K562 (cell line): ENCODE results near the gene NOS1. TPM values are rescaled to one million over a fixed set of nuclear protein-coding genes. Genes with fewer than 3 reads are reported as not detected.

ENCODE experiments used
- ATAC-seq: fragments of 200-7000 bp; cut with Tn5 transposase; 3 replicates; pipeline ENCODE4 v1.9.1; 2020; ENCODE audit warnings: moderate library complexity
- BruUV-seq: library from RNA; stranded (reverse); fragments of 400-500 nt; replicated peaks from 2 replicates; lab custom pipeline; 2021; lab: Mats Ljungman, UMichigan
- CTCF ChIA-PET: fragments of 300-600 bp; formaldehyde crosslinking; extraction: SDS; loops from one replicate; lab custom pipeline; 2021; ENCODE audit warnings: low intra/inter-chr PET ratio; lab: Yijun Ruan, JAX
- POLR2A ChIA-PET: fragments of 300-600, 350-650 bp; sonication (Branson Sonifier 250); formaldehyde crosslinking; extraction: SDS; loops from one replicate; lab custom pipeline; 2021; ENCODE audit warnings: antibody characterized with exemption, inconsistent platforms; lab: Yijun Ruan, JAX
- DNase-seq, 4 experiments: peaks; one replicate each; pipeline versions ENCODE4 v3.0.0 to v3.0.0-alpha.2; 2011 to 2018; ENCODE audit warnings: low spot score in 3 of 4, mixed read lengths in 3 of 4; ENCODE audit errors: extremely low read depth in 1 of 4
- FAIRE-seq: peaks from 2 replicates; lab custom pipeline; 2011; peaks lifted over from hg19 to GRCh38; lab: Jason Lieb, UNC
- H2AFZ ChIP-seq: 2 replicates; pipeline ENCODE4 v1.6.0; 2011; ENCODE audit warnings: low read depth, low read length, control low read depth, inconsistent platforms
- H3K27ac ChIP-seq: fragments of 200-600 bp; 3 replicates; pipeline ENCODE4 v1.8.0; 2011; ENCODE audit warnings: low read depth, mild to moderate bottlenecking, control low read depth, inconsistent platforms, low read length, moderate library complexity, mixed read lengths; ENCODE audit errors: extremely low read depth
- H3K27me3 ChIP-seq, 2 experiments: fragments of 300-600 bp in 1 of 2; 2 replicates in 1 of 2; 3 replicates in 1 of 2; pipeline versions ENCODE4 v1.6.0 to v1.8.0; 2011; ENCODE audit warnings: inconsistent platforms in 2 of 2, low read length in 2 of 2, mild to moderate bottlenecking in 1 of 2, mixed read lengths in 1 of 2, moderate library complexity in 1 of 2; ENCODE audit not compliant: control insufficient read depth in 2 of 2, insufficient read depth in 2 of 2
- H3K36me3 ChIP-seq: fragments of 300-600 bp; 3 replicates; pipeline ENCODE4 v1.8.0; 2011; ENCODE audit warnings: mild to moderate bottlenecking, low read length, inconsistent platforms; ENCODE audit not compliant: control insufficient read depth, insufficient read depth
- H3K4me1 ChIP-seq, 2 experiments: fragments of 200-600 bp in 1 of 2; replicated peaks in 1 of 2; 2 replicates in 1 of 2; 3 replicates in 1 of 2; pipeline versions ENCODE4 v1.5.1 to v1.8.0; 2011; ENCODE audit warnings: inconsistent platforms in 2 of 2, low read length in 2 of 2, mild to moderate bottlenecking in 1 of 2, mixed read lengths in 1 of 2, moderate library complexity in 1 of 2; ENCODE audit not compliant: control insufficient read depth in 2 of 2, insufficient read depth in 2 of 2
- H3K4me2 ChIP-seq: 2 replicates; pipeline ENCODE4 v1.6.1; 2011; ENCODE audit warnings: low read length, control low read depth, inconsistent platforms, mixed read lengths; ENCODE audit not compliant: insufficient read depth
- H3K4me3 ChIP-seq: fragments of 200-600 bp; sonication (generic), shearing (Covaris generic); 2 replicates; pipeline ENCODE4 v1.5.1; 2016; ENCODE audit warnings: control low read depth, inconsistent platforms
- H3K79me2 ChIP-seq: fragments of 200-600 bp; 3 replicates; pipeline ENCODE4 v1.8.0; 2011; ENCODE audit warnings: low read length, inconsistent platforms; ENCODE audit not compliant: control insufficient read depth, insufficient read depth
- H3K9ac ChIP-seq, 2 experiments: 2 replicates each; pipeline versions ENCODE4 v1.6.0 to v1.6.1; 2011; ENCODE audit warnings: low read depth in 2 of 2, low read length in 2 of 2, control low read depth in 1 of 2, inconsistent platforms in 1 of 2, mild to moderate bottlenecking in 1 of 2, mixed read lengths in 1 of 2; ENCODE audit not compliant: insufficient read depth in 1 of 2
- H3K9me1 ChIP-seq: one replicate; pipeline ENCODE4 v1.6.0; 2011; ENCODE audit warnings: inconsistent platforms, mild to moderate bottlenecking, low read length, moderate library complexity; ENCODE audit not compliant: control insufficient read depth, insufficient read depth
- H3K9me3 ChIP-seq: replicated peaks from 2 replicates; pipeline ENCODE4 v1.5.1; 2011; ENCODE audit warnings: low read depth, low read length, inconsistent platforms; ENCODE audit not compliant: control insufficient read depth, insufficient read depth
- H4K20me1 ChIP-seq: replicated peaks from 2 replicates; pipeline ENCODE4 v1.6.1; 2011; ENCODE audit warnings: low read length, inconsistent platforms, mixed read lengths; ENCODE audit not compliant: control insufficient read depth, insufficient read depth
- ADNP ChIP-seq: fragments of 200-800 bp; sonication (Bioruptor generic); IDR thresholded peaks from 2 replicates; pipeline ENCODE4 v1.6.1; 2016; ENCODE audit warnings: missing genetic modification characterization, missing compliant biosample characterization
- BRD9 ChIP-seq: fragments of 450-650 bp; IDR thresholded peaks from 2 replicates; pipeline ENCODE4 v1.6.1; 2018; ENCODE audit warnings: low read depth; ENCODE audit not compliant: partially characterized antibody
- HCFC1 ChIP-seq: IDR thresholded peaks from 2 replicates; pipeline ENCODE4 v1.6.1; 2012; ENCODE audit warnings: low read depth, low read length, improper control_type of control experiment
- MCM3 ChIP-seq: fragments of 450-650 bp; IDR thresholded peaks from 2 replicates; pipeline ENCODE4 v1.6.1; 2016
- MTA2 ChIP-seq: fragments of 450-650 bp; IDR thresholded peaks from 2 replicates; pipeline ENCODE4 v1.6.1; 2016; ENCODE audit warnings: low read depth
- NFE2 ChIP-seq: IDR thresholded peaks from 2 replicates; pipeline ENCODE4 v1.6.1; 2014; ENCODE audit warnings: antibody characterized with exemption, low read depth
- NFIC ChIP-seq: fragments of 450-650 bp; IDR thresholded peaks from 2 replicates; pipeline ENCODE4 v1.6.1; 2017; ENCODE audit warnings: mild to moderate bottlenecking, inconsistent platforms
- SMARCA5 ChIP-seq: fragments of 450-650 bp; IDR thresholded peaks from 2 replicates; pipeline ENCODE4 v1.6.1; 2016
- STAG1 ChIP-seq: sonication (generic); formaldehyde crosslinking; IDR thresholded peaks from 2 replicates; pipeline ENCODE4 v1.5.0; 2020; ENCODE audit warnings: missing genetic modification reagents, borderline replicate concordance
- TAF15 ChIP-seq: fragments of 200-400 bp; formaldehyde crosslinking; IDR thresholded peaks from 2 replicates; pipeline ENCODE4 v1.6.1; 2017; ENCODE audit warnings: mild to moderate bottlenecking, low read depth, low read length, moderate library complexity
- TCF3 ChIP-seq: sonication (generic); formaldehyde crosslinking; IDR thresholded peaks from 2 replicates; pipeline ENCODE4 v1.4.0; 2020; ENCODE audit warnings: mild to moderate bottlenecking, missing genetic modification reagents
- YBX1 ChIP-seq: fragments of 450-650 bp; IDR thresholded peaks from 2 replicates; pipeline ENCODE4 v1.7.1; 2016; ENCODE audit warnings: mild to moderate bottlenecking
- ZNF165 ChIP-seq: fragments of 250-450 bp; sonication (Bioruptor Pico); IDR thresholded peaks from 2 replicates; pipeline ENCODE4 v1.4.0; 2020; ENCODE audit warnings: borderline replicate concordance
- ZNF551 ChIP-seq: fragments of 250-450 bp; sonication (Bioruptor Pico); IDR thresholded peaks from 2 replicates; pipeline ENCODE4 v1.5.0; 2021; ENCODE audit warnings: mild to moderate bottlenecking, moderate library complexity
- ZNF668 ChIP-seq: fragments of 250-450 bp; sonication (Bioruptor Pico); IDR thresholded peaks from 2 replicates; pipeline ENCODE4 v1.8.0; 2022; ENCODE audit warnings: mild to moderate bottlenecking, inconsistent platforms
- ZNF699 ChIP-seq: fragments of 250-450 bp; sonication (Bioruptor Pico); IDR thresholded peaks from 2 replicates; pipeline ENCODE4 v1.8.0; 2021; ENCODE audit warnings: mild to moderate bottlenecking, moderate library complexity; ENCODE audit not compliant: insufficient replicate concordance
- WGBS: fragments of 100-300 bp; shearing (Covaris generic); methylation state at CpG from one replicate; pipeline ENCODE4 v1.1.6; 2016; ENCODE audit warnings: low coverage, mixed read lengths; ENCODE audit not compliant: insufficient coverage; ENCODE audit errors: missing lambda C conversion rate; 5-methylcytosine and 5-hydroxymethylcytosine counted together
- in situ Hi-C: fragments of 300-500 bp; cut with MboI; formaldehyde crosslinking; loops from 4 replicates; pipeline ENCODE4 v1.15.0; 2018; ENCODE audit warnings: inconsistent platforms, mixed read lengths
- intact Hi-C: fragments of 100-400 bp; cut with micrococcal nuclease; formaldehyde crosslinking; loops from 2 replicates; pipeline ENCODE4 v1.14.2; 2022
- polyA plus RNA-seq, 8 experiments: library from polyadenylated mRNA; depleted of rRNA in 4 of 8; stranded (reverse) in 5 of 8; unstranded in 3 of 8; fragments of >200 nt; fragmentation: Nextera tagmentation in 2 of 8; fragmentation: Illumina TruSeq in 1 of 8; extraction: Ambion mirVana in 2 of 8; extraction: Trizol in 1 of 8; gene quantifications; 2 replicates each; pipeline versions ENCODE4 v1.2.1 to v1.2.3, GENCODE V29; 2011 to 2014; ENCODE audit warnings: inconsistent platforms in 1 of 8, missing spikeins in 1 of 8
- total RNA-seq, 7 experiments: library from RNA; depleted of rRNA in 6 of 7; stranded (reverse); fragments of >200 nt in 6 of 7; fragmentation: Illumina TruSeq in 2 of 7; extraction: Trizol in 2 of 7; gene quantifications; 2 replicates each; pipeline versions ENCODE4 v1.2.1 to v1.2.3, GENCODE V29; 2011 to 2021; ENCODE audit warnings: low replicate concordance in 1 of 7
- TF ChIP-seq, protein P1 (sequence below): fragments of 250-450 bp; sonication (Bioruptor Pico); IDR thresholded peaks from 2 replicates; pipeline ENCODE4 v1.8.0; 2022; ENCODE audit warnings: inconsistent platforms
- TF ChIP-seq, protein P2 (sequence below): fragments of 250-450 bp; sonication (Bioruptor Pico); IDR thresholded peaks from 2 replicates; pipeline ENCODE4 v1.4.0; 2020; ENCODE audit warnings: mild to moderate bottlenecking

The NOS1 gene
- total and polyA plus RNA-seq, 9 of the 15 experiments (the other 6 are each of a cell fraction or from before 2014, with no cell fraction given): not detected

DNA sequence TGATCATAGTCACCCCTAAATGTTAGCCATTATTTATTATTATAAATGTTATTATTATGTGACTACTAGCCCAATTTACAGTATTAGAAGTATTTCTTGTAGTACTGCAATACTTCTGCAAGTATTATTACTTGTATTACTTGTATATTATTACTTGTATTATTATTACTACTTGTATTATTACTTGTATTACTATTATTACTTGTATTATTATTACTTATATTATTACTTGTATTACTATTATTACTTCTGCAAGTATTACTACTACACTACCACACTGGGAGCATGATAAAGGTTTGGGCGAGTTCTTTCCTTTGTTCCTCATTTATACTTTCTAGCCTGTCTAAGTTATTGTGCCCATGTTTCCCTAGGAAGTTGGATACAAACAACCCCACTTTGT, 67.9 kb downstream of the NOS1 start:
- no peak overlapping the region for H3K4me3 ChIP-seq
- H3K79me2 ChIP-seq: no peaks in the 10 kb centered on the region
- no peak overlapping the region for H2AFZ ChIP-seq
- H3K9ac ChIP-seq: no peak overlapping the region
- H3K27me3 ChIP-seq: peaks cover 2 to 30% of the 10 kb centered on the region in 2 experiments; a peak in 3 of 5 replicates
- TF ChIP-seq TCF3 (CRISPR knock-in tag): no peak
- no peak for TF ChIP-seq YBX1
- no peak for TF ChIP-seq ADNP (tag)
- TF ChIP-seq STAG1 (CRISPR knock-in tag): no peak
- TF ChIP-seq, protein P1, sequence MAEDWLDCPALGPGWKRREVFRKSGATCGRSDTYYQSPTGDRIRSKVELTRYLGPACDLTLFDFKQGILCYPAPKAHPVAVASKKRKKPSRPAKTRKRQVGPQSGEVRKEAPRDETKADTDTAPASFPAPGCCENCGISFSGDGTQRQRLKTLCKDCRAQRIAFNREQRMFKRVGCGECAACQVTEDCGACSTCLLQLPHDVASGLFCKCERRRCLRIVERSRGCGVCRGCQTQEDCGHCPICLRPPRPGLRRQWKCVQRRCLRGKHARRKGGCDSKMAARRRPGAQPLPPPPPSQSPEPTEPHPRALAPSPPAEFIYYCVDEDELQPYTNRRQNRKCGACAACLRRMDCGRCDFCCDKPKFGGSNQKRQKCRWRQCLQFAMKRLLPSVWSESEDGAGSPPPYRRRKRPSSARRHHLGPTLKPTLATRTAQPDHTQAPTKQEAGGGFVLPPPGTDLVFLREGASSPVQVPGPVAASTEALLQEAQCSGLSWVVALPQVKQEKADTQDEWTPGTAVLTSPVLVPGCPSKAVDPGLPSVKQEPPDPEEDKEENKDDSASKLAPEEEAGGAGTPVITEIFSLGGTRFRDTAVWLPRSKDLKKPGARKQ: no peak
- TF ChIP-seq NFIC: no peak
- no peak for TF ChIP-seq ZNF699 (CRISPR knock-in tag)
- TF ChIP-seq HCFC1: no peak
- no peak for TF ChIP-seq ZNF551 (CRISPR knock-in tag)
- no peak for TF ChIP-seq NFE2
- TF ChIP-seq, protein P2, sequence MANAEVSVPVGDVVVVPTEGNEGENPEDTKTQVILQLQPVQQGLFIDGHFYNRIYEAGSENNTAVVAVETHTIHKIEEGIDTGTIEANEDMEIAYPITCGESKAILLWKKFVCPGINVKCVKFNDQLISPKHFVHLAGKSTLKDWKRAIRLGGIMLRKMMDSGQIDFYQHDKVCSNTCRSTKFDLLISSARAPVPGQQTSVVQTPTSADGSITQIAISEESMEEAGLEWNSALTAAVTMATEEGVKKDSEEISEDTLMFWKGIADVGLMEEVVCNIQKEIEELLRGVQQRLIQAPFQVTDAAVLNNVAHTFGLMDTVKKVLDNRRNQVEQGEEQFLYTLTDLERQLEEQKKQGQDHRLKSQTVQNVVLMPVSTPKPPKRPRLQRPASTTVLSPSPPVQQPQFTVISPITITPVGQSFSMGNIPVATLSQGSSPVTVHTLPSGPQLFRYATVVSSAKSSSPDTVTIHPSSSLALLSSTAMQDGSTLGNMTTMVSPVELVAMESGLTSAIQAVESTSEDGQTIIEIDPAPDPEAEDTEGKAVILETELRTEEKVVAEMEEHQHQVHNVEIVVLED (CRISPR knock-in tag): no peak
- TF ChIP-seq MTA2: no peak
- TF ChIP-seq SMARCA5: no peak
- no peak for TF ChIP-seq MCM3
- no peak for TF ChIP-seq BRD9
- TF ChIP-seq TAF15: no peak
- TF ChIP-seq ZNF668 (CRISPR knock-in tag): no peak
- TF ChIP-seq ZNF165 (CRISPR knock-in tag): no peak
- 0% methylated on average over 1 of the region's 1 CpG for WGBS
- H3K27ac ChIP-seq: no peak overlapping the region
- in situ Hi-C loops: no loop called here
- no peaks in the 10 kb centered on the region for H4K20me1 ChIP-seq
- H3K9me1 ChIP-seq: peaks cover 1% of the 10 kb centered on the region
- FAIRE-seq (no peak), ATAC-seq (no peak), DNase-seq (no peak)
- no peak overlapping the region for H3K4me2 ChIP-seq
- no peaks in the 10 kb centered on the region for H3K9me3 ChIP-seq
- no peaks in the 10 kb centered on the region for H3K36me3 ChIP-seq
- ChIA-PET POLR2A (no interaction called here), CTCF (no interaction called here)
- intact Hi-C loops: no loop called here
- BruUV-seq: no TSS peak
- no peaks in the 10 kb centered on the region; a peak in 1 of 5 replicates for H3K4me1 ChIP-seq
